Glomerular visceral epithelial cell (primary cell): ENCODE data around the gene MYO5C.

Source experiments
- DNase-seq: peaks from one replicate; pipeline ENCODE4 v3.0.0-alpha.2; 2016; ENCODE audit errors: extremely low spot score

MYO5C gene

GRCh38 chr15:52280326-52281084 lies 15.1 kb downstream of the MYO5C start:
- DNase-seq, result no peak

- DNase-seq, result no peak
Observed at GRCh38 chr15:52278636-52279367, 16.8 kb downstream of the MYO5C start.

- DNase-seq, result no peak
Observed at GRCh38 chr15:52278135-52278534, 17.5 kb downstream of the MYO5C start.

GRCh38 chr15:52277575-52277974 lies 18.0 kb downstream of the MYO5C start:
- DNase-seq, result no peak

- DNase-seq, result no peak
Observed at GRCh38 chr15:52276256-52276770, 19.3 kb downstream of the MYO5C start.

GRCh38 chr15:52263563-52264282 lies 31.9 kb downstream of the MYO5C start:
- DNase-seq, result no peak

GRCh38 chr15:52262364-52262763 lies 33.2 kb downstream of the MYO5C start:
- peak; percentile 12 for DNase-seq

- peak; percentile 89 for DNase-seq
Observed at GRCh38 chr15:52261498-52262242, 33.9 kb downstream of the MYO5C start.

- no peak for DNase-seq
Observed at GRCh38 chr15:52261026-52261425, 34.6 kb downstream of the MYO5C start.

GRCh38 chr15:52259503-52259902 lies 36.1 kb downstream of the MYO5C start:
- DNase-seq, result no peak

GRCh38 chr15:52258461-52258860 lies 37.1 kb downstream of the MYO5C start:
- no peak for DNase-seq

GRCh38 chr15:52257734-52258062 lies 37.9 kb downstream of the MYO5C start:
- peak; percentile 81 for DNase-seq

- no peak for DNase-seq
Observed at GRCh38 chr15:52256930-52257733, 38.5 kb downstream of the MYO5C start.

- DNase-seq, result peak; percentile 80
Observed at GRCh38 chr15:52256366-52256765, 39.2 kb downstream of the MYO5C start.

- no peak for DNase-seq
Observed at GRCh38 chr15:52255935-52256334, 39.7 kb downstream of the MYO5C start.

GRCh38 chr15:52255008-52255407 lies 40.6 kb downstream of the MYO5C start:
- no peak for DNase-seq

- no peak for DNase-seq
Observed at GRCh38 chr15:52254391-52254790, 41.2 kb downstream of the MYO5C start.

- DNase-seq, result peak; percentile 74
Observed at GRCh38 chr15:52252781-52253180, 42.8 kb downstream of the MYO5C start.

GRCh38 chr15:52251144-52251860 lies 44.3 kb downstream of the MYO5C start:
- DNase-seq, result no peak

- DNase-seq, result no peak
Observed at GRCh38 chr15:52247461-52247860, 48.1 kb downstream of the MYO5C start.
